ENCODE data around the gene TANGO2.

The TANGO2 gene

DNA sequence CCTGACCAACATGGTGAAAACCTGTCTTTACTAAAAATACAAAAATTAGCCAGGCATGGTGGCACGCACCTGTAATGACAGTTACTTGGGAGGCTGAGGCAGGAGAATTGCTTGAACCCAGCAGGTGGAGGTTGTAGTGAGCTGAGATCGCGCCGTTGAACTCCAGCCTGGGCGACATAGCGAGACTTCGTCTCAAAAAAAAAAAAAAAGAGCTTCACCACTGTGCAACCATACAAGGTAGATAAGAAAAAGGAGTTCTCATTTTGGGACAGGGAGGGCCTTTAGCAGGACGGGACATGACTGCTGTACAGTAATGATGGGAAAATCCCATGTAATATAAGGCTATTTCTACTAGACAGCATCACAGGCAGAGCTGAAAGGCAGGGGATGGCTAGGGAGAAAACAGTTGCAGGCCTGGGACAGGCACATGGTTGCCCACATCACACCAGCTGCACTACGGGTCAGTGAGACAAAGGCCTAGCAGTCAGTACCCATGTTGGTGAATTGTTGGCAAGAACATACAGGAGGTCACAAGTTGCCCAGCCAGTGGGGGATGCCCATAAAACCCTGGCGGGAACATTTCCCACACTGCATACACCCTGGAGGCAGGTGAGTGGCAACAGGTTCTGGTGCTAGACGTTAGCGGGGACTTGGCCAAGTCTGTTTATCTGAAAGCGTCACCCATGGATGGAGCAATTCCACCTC lies 5.4 kb downstream of the TANGO2 start:
- no peak for DNase-seq (ENCODE audit: low read depth in 2 of 2)

DNA sequence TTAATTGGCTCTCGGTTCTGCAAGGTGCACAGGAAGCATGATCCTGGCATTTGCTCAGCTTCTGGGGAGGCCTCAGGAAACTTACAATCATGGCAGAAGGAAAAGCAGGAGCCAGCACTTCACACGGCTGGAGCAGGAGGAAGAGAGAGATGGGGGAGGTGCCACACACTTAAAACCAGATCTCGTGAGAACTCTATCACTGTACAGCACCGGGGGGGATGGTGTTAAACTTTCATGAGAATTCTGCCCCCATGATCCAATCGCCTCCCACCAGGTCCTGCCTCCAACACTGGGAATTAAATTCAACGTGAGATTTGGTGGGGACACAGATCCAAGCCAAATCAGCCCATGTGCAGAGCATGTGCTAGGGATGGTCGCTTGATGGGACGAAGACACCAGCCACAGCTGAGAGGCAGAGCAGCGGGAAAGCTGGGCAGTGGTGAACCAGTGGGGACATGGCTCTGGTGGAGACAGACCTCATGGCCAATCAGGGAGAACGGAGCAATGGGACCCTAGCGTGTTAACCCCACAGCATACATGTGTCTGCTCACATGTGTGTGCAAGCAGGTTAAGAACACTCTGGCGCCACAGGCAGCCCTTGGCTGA lies 6.2 kb downstream of the TANGO2 start:
- no peak for DNase-seq (ENCODE audit: low read depth in 2 of 2)

DNA sequence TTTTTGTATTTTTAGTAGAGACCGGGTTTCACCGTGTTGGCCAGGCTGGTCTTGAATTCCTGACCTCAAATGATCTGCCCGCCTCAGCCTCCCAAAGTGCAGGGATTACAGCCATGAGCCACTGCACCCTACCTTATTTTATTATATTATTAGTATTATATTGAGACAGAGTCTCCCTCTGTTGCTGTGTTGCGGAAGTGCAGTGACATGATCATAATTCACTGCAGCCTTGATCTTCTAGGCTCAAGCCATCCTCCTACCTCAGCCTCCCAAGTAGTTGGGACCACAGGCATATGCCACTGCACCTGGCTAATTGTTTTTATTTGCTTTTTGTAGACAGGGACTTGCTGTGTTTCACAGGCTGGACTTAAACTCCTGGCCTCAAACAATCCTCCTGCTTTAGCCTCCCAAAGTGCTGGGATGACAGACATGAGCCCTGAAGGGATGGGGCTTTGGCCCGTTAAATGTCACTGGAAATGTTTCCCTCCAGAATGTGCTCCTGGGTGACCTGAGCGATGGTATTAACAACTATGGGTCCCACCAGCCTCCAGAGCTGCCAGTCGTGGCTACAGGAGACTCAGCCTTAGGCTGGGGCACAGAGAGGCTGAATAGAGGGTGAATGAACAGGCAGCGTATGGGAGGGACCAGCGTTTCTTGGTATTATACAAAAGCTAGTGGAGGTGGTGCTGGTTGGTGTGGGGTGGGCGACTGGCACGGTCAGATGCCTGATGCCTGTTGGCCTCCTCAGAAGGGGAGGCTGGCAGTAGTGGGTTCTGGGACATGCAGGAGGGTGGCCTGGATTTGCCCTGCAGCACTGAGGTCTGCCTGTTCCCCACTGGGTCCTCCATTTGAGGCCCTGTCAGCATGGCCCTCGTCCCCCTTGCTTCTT lies 7.3 kb downstream of the TANGO2 start:
- no peak for DNase-seq (ENCODE audit: low read depth in 2 of 2)

DNA sequence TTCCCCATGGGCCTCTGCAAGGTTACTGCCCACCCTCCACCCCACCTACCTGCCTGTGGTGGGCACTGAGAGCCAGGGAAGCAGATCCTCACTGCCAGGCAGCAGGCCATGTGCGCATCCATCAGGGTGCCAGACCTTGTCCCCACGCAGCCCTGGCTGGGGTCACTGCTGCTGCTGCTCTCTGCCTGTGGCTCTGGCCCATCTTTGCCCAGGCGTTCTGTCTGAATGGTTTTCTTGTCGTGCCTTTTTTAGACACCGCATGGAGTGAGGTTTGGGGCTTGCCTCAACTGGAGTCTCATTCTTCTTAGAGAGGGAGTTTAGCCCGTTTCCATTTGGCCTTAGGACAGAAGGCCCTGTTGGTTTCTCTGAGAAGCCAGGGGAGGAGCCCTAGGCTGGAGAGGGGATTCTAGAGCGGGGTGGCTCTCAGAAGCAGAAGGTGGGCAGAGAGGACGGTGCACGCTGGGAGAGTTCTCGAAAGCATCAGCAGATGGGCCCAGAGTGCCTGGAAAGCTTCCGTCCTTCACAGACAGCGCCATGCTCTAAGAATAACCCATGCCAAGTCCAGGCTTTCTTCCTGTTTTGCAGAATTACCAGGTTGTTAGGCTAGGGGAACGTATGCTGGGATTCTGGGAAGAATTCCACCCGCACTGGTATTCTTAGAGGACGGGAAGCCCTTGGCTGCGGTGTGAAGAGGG lies 8.1 kb downstream of the TANGO2 start:
- DNase-seq (ENCODE audit: low read depth in 2 of 2): no peak

DNA sequence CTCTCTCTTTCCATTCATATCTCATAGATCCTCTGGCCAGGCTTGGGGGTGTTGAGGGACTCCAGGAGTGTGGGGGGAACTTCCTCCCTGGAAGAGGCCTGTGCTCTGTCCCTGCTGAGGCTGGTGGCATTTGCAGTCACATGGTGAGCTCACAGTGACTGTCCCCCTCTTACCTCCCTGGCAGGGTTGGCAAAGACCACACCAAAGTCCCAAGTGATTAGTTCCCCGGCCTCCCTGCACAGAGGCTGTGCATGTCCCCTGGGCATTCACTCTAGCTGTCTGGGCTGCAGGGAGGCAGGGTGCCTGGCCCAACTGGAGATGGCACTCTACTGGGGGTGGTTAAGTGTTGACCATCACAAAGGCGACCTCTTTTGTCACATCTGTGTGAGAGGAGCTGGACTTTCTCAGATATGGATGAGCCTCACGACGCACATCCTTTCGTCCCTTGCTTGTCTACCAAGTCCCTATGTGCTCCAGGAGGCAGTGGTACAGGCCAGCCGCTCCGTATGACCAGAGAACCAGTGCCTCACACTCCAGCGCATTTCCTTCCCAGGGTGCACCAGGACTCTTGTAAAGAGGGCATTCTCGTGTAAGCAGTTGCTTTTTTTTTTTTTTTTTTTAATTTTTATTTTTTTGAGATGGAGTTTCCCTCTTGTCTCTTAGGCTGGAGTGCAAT lies 8.8 kb downstream of the TANGO2 start:
- no peak for DNase-seq (ENCODE audit: low read depth in 2 of 2)

DNA sequence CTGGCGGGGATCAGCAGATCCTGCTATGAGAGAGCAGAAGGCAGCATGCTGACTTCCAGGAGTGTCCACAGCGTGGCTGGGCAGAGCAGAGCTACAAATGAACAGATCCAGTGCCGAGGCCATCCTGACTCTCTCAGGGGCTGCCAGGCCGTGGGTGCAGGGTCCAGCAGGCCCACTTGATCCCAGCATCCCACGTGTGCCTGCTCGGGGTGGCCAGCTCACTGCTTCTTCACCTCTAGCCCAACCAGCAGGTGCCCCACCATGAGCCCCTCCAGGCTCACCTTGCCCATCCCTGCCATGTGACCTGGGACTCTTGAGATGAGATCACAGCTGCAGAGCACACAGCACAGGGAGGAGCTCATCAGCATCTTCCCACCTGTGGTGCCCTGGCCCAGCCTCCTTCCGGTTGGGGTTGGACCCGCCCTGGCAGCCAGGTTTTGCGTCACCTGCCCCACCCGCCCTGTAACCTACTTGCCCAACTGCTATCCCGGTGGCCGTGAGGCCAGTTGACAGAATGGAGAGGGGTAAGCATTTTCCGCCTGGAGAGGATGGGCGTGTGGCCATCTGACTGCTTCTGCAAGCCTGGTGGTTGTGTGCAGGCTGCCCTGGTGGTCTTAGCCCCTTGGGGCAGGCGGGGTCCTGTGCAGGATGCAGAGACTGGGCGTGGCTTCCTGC lies 11.0 kb downstream of the TANGO2 start:
- DNase-seq (ENCODE audit: low read depth in 2 of 2): no peak

DNA sequence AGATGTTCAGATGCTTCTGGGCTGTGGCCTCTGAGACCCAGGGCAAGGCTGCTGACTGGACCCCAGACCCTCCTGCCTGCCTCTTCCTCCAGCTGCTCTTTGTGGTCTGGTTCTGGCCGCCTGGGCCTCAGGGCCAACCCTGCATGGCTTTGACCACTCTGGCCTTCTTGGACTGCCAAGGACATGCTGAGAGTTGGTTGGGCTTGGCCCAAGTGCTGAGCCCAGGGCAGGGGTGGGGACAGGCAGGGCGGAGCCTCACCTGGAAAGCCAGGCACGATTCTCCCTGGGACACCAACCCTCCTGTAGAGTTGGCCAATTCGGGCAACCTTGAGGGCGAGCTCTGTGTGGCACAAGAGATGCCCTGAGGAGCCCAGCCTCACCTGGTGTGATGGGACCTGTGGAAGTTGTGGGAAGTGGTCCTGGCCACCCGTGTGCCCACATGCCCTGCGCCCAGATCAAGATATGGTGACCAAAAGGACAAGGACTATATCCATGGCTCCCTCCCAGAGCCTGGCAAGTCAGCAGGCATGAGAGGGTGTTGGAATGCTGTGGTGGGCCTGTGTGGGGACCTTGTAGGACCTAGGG lies 11.6 kb downstream of the TANGO2 start:
- no peak for DNase-seq (ENCODE audit: low read depth in 2 of 2)

DNA sequence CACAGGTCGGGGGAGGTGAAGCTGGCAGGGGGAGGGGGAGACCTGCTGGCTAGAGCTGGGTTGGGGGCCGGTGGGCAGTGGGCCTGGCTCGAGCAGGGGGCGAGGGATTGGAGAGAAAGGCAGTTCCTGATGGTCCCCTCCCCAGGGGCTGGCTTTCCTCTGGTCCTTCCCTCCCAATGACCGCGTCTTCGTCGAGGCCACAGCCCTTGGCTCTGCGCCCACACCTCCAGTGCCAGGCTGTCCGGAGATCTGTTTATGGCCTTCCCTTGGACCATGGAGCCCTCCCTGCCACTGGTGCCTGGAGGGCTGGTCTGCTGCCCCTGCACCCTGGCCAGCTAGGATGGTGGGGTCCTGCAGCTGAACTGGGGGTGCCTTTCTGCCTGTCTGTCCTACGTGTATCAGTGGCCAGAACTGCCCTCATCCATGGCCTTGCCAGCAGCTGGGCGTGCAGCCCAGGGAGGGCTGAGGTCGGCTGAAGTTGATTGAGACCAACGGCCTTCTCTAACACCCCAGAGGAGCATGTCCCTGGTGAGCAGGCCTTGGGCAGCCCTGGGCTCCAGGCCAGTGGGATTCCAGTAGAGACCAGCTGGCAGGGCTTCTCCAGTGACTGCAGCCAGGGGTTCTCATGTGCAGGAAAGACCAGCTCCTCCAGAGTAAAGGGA lies 12.3 kb downstream of the TANGO2 start:
- no peak for DNase-seq (ENCODE audit: low read depth in 2 of 2)

DNA sequence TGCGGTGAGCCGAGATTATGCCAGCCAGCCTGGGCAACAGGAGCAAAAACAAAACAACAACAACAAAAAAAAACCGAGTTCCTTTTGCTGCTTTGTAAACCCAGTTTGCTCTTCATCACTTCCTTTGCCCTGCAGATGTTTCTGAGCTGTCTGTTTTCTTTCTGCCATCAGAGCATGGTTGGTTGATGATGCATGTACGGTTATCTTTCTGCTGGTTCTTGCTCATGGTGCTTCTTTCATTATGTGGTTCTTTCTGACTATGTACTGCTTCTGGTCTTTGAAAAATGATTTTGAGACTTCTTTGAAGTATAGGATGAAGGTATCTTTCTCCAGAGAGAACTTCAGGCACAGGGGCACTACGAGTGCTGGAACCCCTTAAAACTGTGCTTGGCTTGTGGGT lies 13.2 kb downstream of the TANGO2 start:
- no peak for DNase-seq (ENCODE audit: low read depth in 2 of 2)

DNA sequence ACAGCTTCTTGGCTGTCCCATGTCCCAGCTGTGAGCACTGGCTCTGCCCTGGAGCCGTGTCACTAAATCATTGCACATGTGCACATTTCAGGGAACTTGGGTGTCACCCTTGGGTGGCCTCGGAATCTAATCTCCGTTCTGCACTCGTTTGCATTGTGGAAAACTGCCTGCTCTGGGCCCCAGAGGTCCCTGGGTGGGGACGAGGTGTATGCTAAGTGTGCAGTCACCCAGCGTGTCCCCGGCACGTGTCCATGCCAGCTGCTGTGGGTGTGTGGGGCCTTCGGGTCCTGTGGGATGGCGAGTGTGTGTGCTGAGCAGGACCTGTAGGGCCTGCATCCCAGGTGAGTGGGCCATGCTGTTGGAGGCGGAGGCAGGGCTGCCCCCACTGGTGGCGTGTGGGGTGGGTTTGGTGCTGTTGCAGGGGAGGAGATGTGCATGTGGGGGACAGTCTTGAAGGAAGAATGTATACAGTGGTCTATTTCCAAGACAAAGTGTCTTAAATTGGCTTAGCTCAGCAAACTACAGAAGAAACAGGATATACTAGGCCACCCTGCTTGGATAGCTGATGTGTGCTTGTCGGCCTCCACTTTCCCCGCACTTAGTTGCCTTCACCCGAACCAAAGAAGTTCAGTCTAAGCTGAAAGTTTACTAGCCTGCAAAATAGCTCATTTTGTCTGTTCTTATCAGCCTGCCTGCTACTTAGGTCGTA lies 14.6 kb downstream of the TANGO2 start:
- DNase-seq (ENCODE audit: low read depth in 2 of 2): no peak

DNA sequence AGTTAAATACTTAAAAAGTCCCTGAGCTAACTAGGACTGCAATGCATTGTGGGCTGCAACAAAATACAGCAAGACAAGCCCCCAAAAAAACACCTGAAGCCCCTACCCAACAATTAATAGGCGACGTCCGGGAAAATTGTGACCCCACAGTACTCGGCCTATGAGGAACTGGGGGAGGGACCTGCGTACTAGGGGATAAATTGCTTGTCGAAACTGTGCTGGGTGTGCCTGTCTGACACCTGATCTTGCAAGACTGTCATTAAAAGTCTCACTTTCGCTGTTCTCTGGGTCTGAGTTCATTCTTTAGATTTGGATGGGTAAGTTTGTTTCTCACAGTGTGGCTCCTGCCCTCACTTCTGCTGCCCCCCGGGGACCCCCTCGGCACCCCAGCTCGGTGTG lies 15.2 kb downstream of the TANGO2 start:
- DNase-seq (ENCODE audit: low read depth in 2 of 2): no peak

DNA sequence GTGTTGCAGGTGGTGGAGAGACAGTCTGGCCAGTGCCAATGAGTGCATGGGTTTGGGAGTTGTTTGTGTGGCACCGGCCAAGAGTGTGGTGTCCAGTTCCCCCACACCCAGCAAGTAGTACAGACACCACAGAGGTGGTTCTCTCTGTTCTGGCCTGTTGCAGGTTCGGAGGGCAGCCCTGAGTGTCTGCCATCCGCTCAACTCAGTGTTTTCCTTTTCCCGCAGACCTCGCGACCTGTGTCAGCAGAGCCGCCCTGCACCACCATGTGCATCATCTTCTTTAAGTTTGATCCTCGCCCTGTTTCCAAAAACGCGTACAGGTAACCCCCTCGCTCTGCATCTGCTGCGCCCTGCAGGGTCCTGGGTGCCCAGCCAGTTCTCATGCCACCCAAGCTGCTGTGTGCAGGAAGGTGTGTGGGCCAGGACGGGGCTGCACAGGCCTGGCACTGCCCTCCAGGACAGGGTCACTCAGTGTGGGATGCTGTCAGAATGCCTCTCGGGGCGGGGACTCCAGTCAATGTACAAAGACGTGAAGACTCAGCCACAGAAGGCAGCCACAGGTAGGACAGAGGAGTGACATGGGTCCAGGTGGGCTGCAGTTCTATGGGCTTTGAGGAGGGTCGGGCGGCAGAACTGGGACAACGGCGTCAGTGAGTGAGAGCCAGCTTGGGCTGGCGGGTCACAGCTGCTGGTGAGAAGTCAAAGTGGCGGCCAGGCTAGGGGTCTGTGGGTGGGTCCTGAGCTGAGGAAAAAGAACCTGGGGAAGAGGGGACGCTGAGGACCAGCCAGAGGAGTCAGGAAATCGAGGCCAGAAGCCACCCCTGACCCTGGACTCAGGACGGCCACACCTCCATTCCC lies 15.9 kb downstream of the TANGO2 start:
- no peak for DNase-seq (ENCODE audit: low read depth in 2 of 2)

DNA sequence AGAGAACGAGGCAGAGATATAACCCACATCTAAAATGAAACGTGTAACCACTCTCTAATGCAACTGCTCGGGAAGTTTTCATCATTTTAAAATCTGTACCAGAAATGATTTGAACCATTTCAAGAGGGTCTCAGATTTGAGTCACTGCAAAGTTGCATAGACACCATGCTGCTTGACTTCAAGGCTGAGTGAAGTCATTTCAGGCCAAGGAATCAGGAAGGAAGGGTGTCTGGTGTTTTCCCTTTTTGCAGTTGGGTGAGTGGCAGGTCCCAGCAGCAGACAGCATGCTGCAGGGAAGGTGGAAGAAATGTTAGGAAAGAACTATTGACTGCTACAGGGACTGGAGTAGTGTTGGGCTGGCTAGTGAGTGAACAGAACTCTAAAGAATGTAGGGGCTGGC lies 16.5 kb downstream of the TANGO2 start:
- no peak for DNase-seq (ENCODE audit: low read depth in 2 of 2)

DNA sequence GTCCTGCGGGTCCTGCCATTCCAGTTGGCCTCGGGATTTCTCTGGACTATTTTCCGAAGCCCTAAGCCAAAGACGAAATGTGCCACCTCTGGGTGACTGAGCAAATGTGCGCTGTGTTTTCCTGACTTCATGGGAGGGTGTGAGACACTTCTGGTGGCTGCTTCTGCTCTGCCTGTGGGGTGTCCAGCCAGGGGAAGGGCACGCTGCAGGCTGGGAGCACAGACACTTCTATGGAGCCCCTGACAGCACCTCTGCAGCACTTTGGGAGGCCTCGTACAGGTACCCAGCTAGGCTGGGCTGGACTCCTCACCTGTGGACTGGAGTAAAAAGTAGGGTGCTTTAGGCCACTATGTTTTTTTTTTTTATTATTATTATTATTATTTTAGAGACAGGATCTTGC lies 17.7 kb downstream of the TANGO2 start:
- no peak for DNase-seq (ENCODE audit: low read depth in 2 of 2)

DNA sequence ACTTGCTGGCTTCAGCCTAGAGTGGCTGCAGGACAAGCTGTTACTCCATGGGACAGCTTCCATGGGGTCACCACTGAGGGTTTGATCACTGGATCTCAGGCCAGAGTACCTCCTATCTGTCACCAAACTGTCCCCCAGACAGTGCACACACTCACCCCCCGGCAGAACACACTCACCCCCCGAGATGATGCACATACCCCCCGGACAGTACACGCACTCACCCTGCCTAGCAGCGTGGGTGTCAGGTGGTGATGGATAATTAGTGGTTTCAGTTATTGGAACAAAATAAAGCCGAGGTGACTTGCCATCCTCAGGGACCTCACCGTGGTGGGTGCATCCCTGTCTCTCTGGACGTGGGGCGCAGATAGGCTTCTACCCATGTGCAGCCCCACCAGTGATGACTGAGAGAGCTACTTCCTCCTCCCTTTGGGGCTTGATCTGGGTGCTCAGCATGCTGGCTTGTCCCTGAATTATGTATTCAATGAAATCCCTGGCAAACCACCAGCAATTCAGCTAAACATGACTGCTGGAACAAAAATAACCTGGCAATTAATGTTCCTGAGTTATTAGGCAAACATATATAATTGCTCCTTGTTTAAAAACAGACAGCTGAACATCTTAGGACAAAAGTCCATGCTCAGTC lies 18.9 kb downstream of the TANGO2 start:
- no peak for DNase-seq (ENCODE audit: low read depth in 2 of 2)

DNA sequence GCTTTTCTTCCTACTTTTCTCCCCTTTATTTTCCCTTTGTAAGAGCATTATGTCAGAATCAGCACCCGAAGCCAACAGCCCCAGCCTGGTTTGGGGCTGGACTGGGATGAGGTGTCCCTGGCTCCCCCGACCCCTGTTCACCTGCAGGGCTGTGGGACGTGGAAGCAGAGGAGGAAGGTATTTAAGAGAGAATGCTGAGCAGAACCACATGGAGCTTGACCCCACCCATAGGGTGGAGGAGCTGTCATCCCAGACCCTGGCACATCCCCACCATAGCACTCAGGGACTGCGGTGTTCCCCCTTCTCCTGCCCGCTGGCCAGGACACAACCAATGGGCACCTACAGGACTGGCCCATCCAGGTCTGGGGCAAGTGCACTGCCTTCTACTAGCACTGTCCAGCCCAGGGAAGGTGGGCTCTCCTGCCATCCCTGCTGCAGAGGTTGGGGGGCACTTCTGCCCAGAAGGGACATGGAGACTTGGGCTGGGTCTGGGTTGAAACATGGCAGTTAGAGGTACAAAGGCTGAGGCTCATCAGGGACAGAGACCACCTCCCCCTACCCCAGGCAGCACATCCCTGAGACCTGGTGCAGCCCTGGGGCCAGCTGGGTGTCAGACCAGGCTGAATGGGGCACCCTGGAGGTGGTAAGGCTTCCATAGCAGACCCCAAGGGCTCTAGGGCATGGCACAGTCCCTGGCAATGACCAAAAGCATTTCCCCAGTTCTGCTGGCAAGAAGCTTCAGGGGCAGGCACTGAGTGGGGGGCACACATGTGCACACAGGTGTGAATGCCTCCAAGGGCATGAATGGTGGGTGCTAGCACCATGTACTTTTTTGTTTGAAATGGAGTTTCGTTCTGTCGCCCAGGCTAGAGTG lies 19.7 kb downstream of the TANGO2 start:
- no peak for DNase-seq (ENCODE audit: low read depth in 2 of 2)
